A673 (cell line): ENCODE results near the gene TOR3A. TPM values are rescaled to one million over a fixed set of nuclear protein-coding genes. Genes with fewer than 3 reads are reported as not detected.

Experiments
- BruUV-seq: library from RNA; stranded (reverse); fragments of 400-500 nt; replicated peaks from 2 replicates; lab custom pipeline; 2021; lab: Mats Ljungman, UMichigan
- CTCF ChIA-PET: fragments of 300-600 bp; sonication (Branson Sonifier 250); formaldehyde crosslinking; loops from one replicate; lab custom pipeline; 2022; ENCODE audit warnings: antibody characterized with exemption; lab: Charles Lee
- POLR2A ChIA-PET: fragments of 300-600 bp; sonication (Branson Sonifier 250); formaldehyde crosslinking; loops from one replicate; lab custom pipeline; 2022; ENCODE audit warnings: antibody characterized with exemption; ENCODE audit not compliant: low non-redundant PET; lab: Charles Lee
- DNase-seq: peaks from one replicate; pipeline ENCODE4 v3.0.0-alpha.2; 2015; ENCODE audit warnings: low spot score
- H3K27ac ChIP-seq: fragments of 200-600 bp; sonication (generic); 2 replicates; pipeline ENCODE4 v1.5.1; 2016; ENCODE audit warnings: mixed run types, low read depth, mild to moderate bottlenecking, mixed read lengths, antibody characterized with exemption, low read length; ENCODE audit not compliant: poor library complexity, severe bottlenecking
- H3K27me3 ChIP-seq: fragments of 200-600 bp; sonication (generic); replicated peaks from 2 replicates; pipeline ENCODE4 v1.6.1; 2017; ENCODE audit warnings: mixed run types, low read depth, mild to moderate bottlenecking, mixed read lengths, antibody characterized with exemption, low read length; ENCODE audit not compliant: insufficient read depth, poor library complexity
- H3K36me3 ChIP-seq: fragments of 200-600 bp; sonication (generic); 2 replicates; pipeline ENCODE4 v1.6.1; 2016; ENCODE audit warnings: mixed run types, mild to moderate bottlenecking, mixed read lengths, antibody characterized with exemption, low read length; ENCODE audit not compliant: insufficient read depth, poor library complexity, severe bottlenecking
- H3K4me1 ChIP-seq: fragments of 200-600 bp; sonication (generic); 2 replicates; pipeline ENCODE4 v1.6.1; 2017; ENCODE audit warnings: mixed run types, mild to moderate bottlenecking, mixed read lengths, antibody characterized with exemption, low read length; ENCODE audit not compliant: insufficient read depth, poor library complexity, severe bottlenecking
- H3K4me3 ChIP-seq: fragments of 200-600 bp; sonication (generic); 2 replicates; pipeline ENCODE4 v1.5.1; 2016; ENCODE audit warnings: low read depth, mixed run types, mild to moderate bottlenecking, mixed read lengths, low read length; ENCODE audit not compliant: poor library complexity, severe bottlenecking
- H3K9me3 ChIP-seq: fragments of 200-600 bp; sonication (generic); 2 replicates; pipeline ENCODE4 v1.6.1; 2016; ENCODE audit warnings: mixed run types, low read depth, mild to moderate bottlenecking, mixed read lengths, antibody characterized with exemption, low read length; ENCODE audit not compliant: poor library complexity, severe bottlenecking
- EZH2 ChIP-seq: fragments of 200-600 bp; sonication (generic); IDR thresholded peaks from 2 replicates; pipeline ENCODE4 v1.6.1; 2017; ENCODE audit warnings: borderline replicate concordance, low read depth, mild to moderate bottlenecking, mixed read lengths, antibody characterized with exemption, low read length; ENCODE audit not compliant: poor library complexity, severe bottlenecking
- intact Hi-C: fragments of 100-400 bp; cut with micrococcal nuclease; formaldehyde crosslinking; loops from one replicate; pipeline ENCODE4 v1.10.0; 2022; ENCODE audit not compliant: unreplicated experiment
- total RNA-seq: library from RNA; stranded (reverse); gene quantifications from 2 replicates; pipeline ENCODE4 v1.2.3, GENCODE V29; 2021
- TF ChIP-seq, protein P1 (sequence below): fragments of 300-800, 200-600 bp; sonication (generic); conservative IDR thresholded peaks from 2 replicates; pipeline ENCODE4 v1.5.1; 2017; ENCODE audit warnings: low read depth, mild to moderate bottlenecking, antibody characterized with exemption, low read length, moderate library complexity, mixed read lengths

TOR3A gene
- total RNA-seq, 1 experiment from 2014 or later: 21.0 TPM

DNA sequence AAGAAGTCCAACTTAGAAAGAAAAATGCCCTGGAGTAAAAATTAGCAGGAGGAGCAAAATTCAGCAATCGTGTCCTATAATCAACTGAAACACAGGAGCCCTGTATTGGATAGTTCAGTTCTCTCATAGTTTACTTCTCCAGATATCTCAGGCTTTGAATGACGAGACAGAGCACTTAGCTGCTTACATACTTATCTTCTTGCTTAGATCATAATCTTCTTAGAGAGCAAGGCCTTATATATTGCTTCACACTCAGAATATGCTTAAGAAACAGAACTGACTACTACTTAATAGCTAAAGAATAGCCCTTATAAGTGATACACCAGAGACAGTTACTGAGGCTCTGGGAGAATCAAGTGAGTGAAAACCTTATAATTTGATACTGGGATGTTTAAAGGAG is 38.9 kb downstream of the TOR3A start:
- Histone ChIP-seq H3K27ac (no peak overlapping the region), H3K27me3 (no peaks in the 10 kb centered on the region), H3K4me1 (no peaks in the 10 kb centered on the region), H3K36me3 (peaks cover 26% of the 10 kb centered on the region), H3K4me3 (no peak overlapping the region), H3K9me3 (no peaks in the 10 kb centered on the region)
- DNase-seq: no peak
- ChIA-PET POLR2A (no interaction called here), CTCF (interaction anchor here (1.2 kb wide), 1 partner anchor 55 kb away, joined by 4 read pairs; no protein-coding TSS in a partner anchor)
- no TSS peak for BruUV-seq
- no peak for TF ChIP-seq EZH2
- TF ChIP-seq, protein P1, sequence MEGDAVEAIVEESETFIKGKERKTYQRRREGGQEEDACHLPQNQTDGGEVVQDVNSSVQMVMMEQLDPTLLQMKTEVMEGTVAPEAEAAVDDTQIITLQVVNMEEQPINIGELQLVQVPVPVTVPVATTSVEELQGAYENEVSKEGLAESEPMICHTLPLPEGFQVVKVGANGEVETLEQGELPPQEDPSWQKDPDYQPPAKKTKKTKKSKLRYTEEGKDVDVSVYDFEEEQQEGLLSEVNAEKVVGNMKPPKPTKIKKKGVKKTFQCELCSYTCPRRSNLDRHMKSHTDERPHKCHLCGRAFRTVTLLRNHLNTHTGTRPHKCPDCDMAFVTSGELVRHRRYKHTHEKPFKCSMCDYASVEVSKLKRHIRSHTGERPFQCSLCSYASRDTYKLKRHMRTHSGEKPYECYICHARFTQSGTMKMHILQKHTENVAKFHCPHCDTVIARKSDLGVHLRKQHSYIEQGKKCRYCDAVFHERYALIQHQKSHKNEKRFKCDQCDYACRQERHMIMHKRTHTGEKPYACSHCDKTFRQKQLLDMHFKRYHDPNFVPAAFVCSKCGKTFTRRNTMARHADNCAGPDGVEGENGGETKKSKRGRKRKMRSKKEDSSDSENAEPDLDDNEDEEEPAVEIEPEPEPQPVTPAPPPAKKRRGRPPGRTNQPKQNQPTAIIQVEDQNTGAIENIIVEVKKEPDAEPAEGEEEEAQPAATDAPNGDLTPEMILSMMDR: no peak
- intact Hi-C loops: loop anchor here (2.0 to 5.0 kb wide), 3 partner anchors 74 to 247 kb away; partner anchors contain the start of genes AXDND1 and SOAT1

DNA sequence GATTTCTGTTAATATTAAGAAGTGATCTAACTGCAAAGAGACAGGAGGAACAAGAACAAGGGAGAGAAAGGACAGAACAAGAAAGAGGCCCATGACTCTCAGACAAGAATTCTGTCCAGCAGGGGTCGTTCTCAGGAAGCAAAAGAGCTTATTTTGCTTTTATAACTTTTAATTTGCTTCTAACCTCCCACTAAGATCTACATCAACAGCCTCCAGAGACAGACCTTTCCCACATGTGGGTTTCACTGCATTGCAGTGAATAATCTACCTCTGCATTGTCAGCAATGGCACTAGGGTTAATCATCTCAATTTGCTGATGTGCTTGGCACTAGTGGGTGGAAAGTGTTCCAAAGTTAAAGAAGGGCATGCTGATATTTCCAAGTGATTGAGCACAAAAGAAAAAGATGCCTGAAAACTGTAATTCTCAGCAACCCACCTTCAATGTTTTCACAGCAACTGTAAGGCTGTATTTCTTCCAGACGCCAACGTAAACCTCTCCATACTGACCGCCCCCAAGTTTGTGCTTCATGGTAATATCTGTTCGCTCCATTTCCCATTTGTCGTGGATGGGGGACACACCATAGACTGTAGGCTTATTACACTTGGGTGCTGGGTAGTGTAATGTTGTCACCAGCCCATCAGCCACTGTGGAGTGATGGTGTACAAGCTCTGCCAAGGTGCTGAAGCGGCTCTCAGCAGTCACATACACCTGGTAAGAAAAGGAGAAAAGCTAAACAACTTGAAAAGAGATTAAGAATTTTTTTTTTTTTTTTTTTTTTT is 39.5 kb downstream of the TOR3A start:
- no peak overlapping the region for H3K4me3 ChIP-seq
- BruUV-seq: no TSS peak
- H3K4me1 ChIP-seq: no peaks in the 10 kb centered on the region
- H3K27me3 ChIP-seq: no peaks in the 10 kb centered on the region
- H3K27ac ChIP-seq: no peak overlapping the region
- DNase-seq: peak; percentile 68
- no peaks in the 10 kb centered on the region for H3K9me3 ChIP-seq
- intact Hi-C loops: loop anchor here (2.0 to 5.0 kb wide), 3 partner anchors 73 to 246 kb away; partner anchors contain the start of genes AXDND1 and SOAT1
- TF ChIP-seq, protein P1: peak; percentile 76
- no peak for TF ChIP-seq EZH2
- ChIA-PET CTCF (interaction anchor here (0.6 to 1.2 kb wide), 5 partner anchors 31 to 222 kb away, joined by 3 to 4 read pairs (median 4); no protein-coding TSS in a partner anchor), POLR2A (no interaction called here)
- peaks cover 26% of the 10 kb centered on the region for H3K36me3 ChIP-seq

DNA sequence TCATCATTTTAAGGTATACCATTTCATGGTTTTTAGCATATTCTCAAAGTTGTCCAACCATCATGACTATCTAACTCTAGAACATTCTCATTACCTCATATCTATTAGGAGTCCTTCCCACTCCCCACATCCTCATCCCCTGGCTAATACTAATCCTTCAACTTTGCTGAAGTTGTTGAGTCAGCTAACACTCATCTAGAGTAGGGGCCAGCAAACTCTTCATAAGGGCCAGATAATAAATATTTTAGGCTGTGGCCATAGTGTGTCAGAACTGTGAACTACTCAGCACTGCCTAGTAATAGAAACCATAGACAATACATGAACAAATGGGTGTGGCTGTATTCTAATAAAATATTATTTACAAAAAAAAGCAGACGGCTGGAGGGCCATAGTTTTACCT is 43.0 kb downstream of the TOR3A start:
- CTCF ChIA-PET: no interaction called here
- H3K27me3 ChIP-seq: no peaks in the 10 kb centered on the region
- TF ChIP-seq, protein P1: no peak
- no peak for TF ChIP-seq EZH2
- intact Hi-C loops: loop anchor here (5.0 kb wide), 2 partner anchors 52 to 242 kb away; partner anchors contain the start of gene AXDND1
- POLR2A ChIA-PET: no interaction called here
- H3K36me3 ChIP-seq: peaks cover 4% of the 10 kb centered on the region
- no TSS peak for BruUV-seq
- H3K4me1 ChIP-seq: no peaks in the 10 kb centered on the region
- DNase-seq: no peak
- no peak overlapping the region for H3K4me3 ChIP-seq
- H3K9me3 ChIP-seq: no peaks in the 10 kb centered on the region
- no peak overlapping the region for H3K27ac ChIP-seq
